ENCODE measurements around the gene P3R3URF. TPM values are rescaled to one million over a fixed set of nuclear protein-coding genes. Genes with fewer than 3 reads are reported as not detected.
"Not testable (repeated sequence)": the region's sequence is repeated elsewhere in the genome, so short reads cannot be mapped to it uniquely, and the experiment has no call there.

P3R3URF gene
- total RNA-seq: not detected in 2 replicates
- long read RNA-seq: 0 reads

GRCh38 chr1:46176211-46176865 is at the start of gene P3R3URF:
TSS of gene P3R3URF (minus strand) at chr1:46176488. CDS start at chr1:46176471, 17 bp downstream.
- no peak within 1 kb of the TSS for H3K27ac Mint-ChIP-seq (ENCODE audit: unreplicated experiment)
- H3K4me1 Mint-ChIP-seq (ENCODE audit: unreplicated experiment): peaks cover 13% of the 10 kb centered on the region
- no peak for TF ChIP-seq CTCF (IDR thresholded peaks at IDR 0.05)
- H3K9me3 Mint-ChIP-seq (ENCODE audit: unreplicated experiment): no peaks in the 10 kb centered on the region
- H3K36me3 Mint-ChIP-seq (ENCODE audit: unreplicated experiment): no peaks in the 10 kb centered on the region
- H3K27me3 Mint-ChIP-seq (ENCODE audit: unreplicated experiment): no peaks in the 10 kb centered on the region
- no peak for DNase-seq (ENCODE audit: extremely low spot score, unreplicated experiment)
- no peak within 1 kb of the TSS for H3K4me3 Mint-ChIP-seq (ENCODE audit: unreplicated experiment)

GRCh38 chr1:46224966-46225365 is 48.7 kb upstream of the P3R3URF start:
- H3K4me1 Mint-ChIP-seq (ENCODE audit: unreplicated experiment): peaks cover 5% of the 10 kb centered on the region
- H3K36me3 Mint-ChIP-seq (ENCODE audit: unreplicated experiment): peaks cover 5% of the 10 kb centered on the region
- H3K27me3 Mint-ChIP-seq (ENCODE audit: unreplicated experiment): no peaks in the 10 kb centered on the region
- DNase-seq (ENCODE audit: extremely low spot score, unreplicated experiment): no peak
- H3K4me3 Mint-ChIP-seq (ENCODE audit: unreplicated experiment): no peak overlapping the region
- H3K9me3 Mint-ChIP-seq (ENCODE audit: unreplicated experiment): no peaks in the 10 kb centered on the region
- no peak overlapping the region for H3K27ac Mint-ChIP-seq (ENCODE audit: unreplicated experiment)
- no peak for TF ChIP-seq CTCF (IDR thresholded peaks at IDR 0.05)

- TF ChIP-seq CTCF (IDR thresholded peaks at IDR 0.05): peak; percentile 94
- Mint-ChIP-seq H3K4me3 (ENCODE audit: unreplicated experiment) (no peak overlapping the region), H3K4me1 (ENCODE audit: unreplicated experiment) (peaks cover 5% of the 10 kb centered on the region), H3K9me3 (ENCODE audit: unreplicated experiment) (no peaks in the 10 kb centered on the region), H3K36me3 (ENCODE audit: unreplicated experiment) (peaks cover 5% of the 10 kb centered on the region), H3K27me3 (ENCODE audit: unreplicated experiment) (no peaks in the 10 kb centered on the region), H3K27ac (ENCODE audit: unreplicated experiment) (no peak overlapping the region)
- DNase-seq (ENCODE audit: extremely low spot score, unreplicated experiment): no peak
These were observed 47.2 kb upstream of the P3R3URF start for GRCh38 chr1:46223472-46223943.

DNA sequence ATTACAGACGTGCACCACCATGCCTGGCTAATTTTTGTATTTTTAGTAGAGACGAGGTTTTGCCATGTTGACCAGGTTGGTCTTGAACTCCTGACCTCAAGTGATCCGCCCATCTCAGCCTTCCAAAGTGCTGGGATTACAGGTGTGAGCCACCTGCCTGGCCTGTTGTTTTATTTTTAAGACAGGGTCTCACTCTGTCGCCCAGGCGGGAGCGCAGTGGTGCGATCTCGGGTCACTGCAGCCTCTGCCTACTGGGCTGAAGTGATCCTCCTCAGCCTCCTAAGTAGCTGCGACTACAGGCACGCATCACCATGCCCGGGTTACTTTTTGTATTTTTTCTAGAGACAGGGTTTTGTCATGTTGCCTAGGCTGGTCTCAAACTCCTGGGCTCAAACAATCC is 46.8 kb upstream of the P3R3URF start:
- not testable (repeated sequence) for H3K27me3 Mint-ChIP-seq (ENCODE audit: unreplicated experiment); H3K36me3 Mint-ChIP-seq (ENCODE audit: unreplicated experiment); H3K4me3 Mint-ChIP-seq (ENCODE audit: unreplicated experiment); DNase-seq (ENCODE audit: extremely low spot score, unreplicated experiment); H3K9me3 Mint-ChIP-seq (ENCODE audit: unreplicated experiment); H3K4me1 Mint-ChIP-seq (ENCODE audit: unreplicated experiment); H3K27ac Mint-ChIP-seq (ENCODE audit: unreplicated experiment)

GRCh38 chr1:46221749-46222148 is 45.5 kb upstream of the P3R3URF start:
- Mint-ChIP-seq H3K9me3 (ENCODE audit: unreplicated experiment) (no peaks in the 10 kb centered on the region), H3K4me3 (ENCODE audit: unreplicated experiment) (no peak overlapping the region), H3K27me3 (ENCODE audit: unreplicated experiment) (no peaks in the 10 kb centered on the region), H3K36me3 (ENCODE audit: unreplicated experiment) (peaks cover 5% of the 10 kb centered on the region), H3K4me1 (ENCODE audit: unreplicated experiment) (peaks cover 5% of the 10 kb centered on the region), H3K27ac (ENCODE audit: unreplicated experiment) (no peak overlapping the region)
- no peak for TF ChIP-seq CTCF (IDR thresholded peaks at IDR 0.05)
- no peak for DNase-seq (ENCODE audit: extremely low spot score, unreplicated experiment)
